GM12891 (cell line): ENCODE measurements around the gene MMP14.

ENCODE experiments used
- DNase-seq: peaks from one replicate; pipeline ENCODE4 v3.0.0; 2011; ENCODE audit warnings: low spot score; ENCODE audit not compliant: insufficient read length
- FAIRE-seq: peaks from 2 replicates; lab custom pipeline; 2011; peaks lifted over from hg19 to GRCh38; lab: Jason Lieb, UNC
- PAX5 ChIP-seq: IDR thresholded peaks from 2 replicates; pipeline ENCODE4 v1.6.1; 2011; ENCODE audit warnings: low read length, moderate library complexity, mild to moderate bottlenecking; ENCODE audit not compliant: insufficient read depth, severe bottlenecking
- POLR2A ChIP-seq: IDR thresholded peaks from 2 replicates; pipeline ENCODE4 v1.6.1; 2011; ENCODE audit warnings: low read depth, low read length, control low read depth
- POLR2AphosphoS5 ChIP-seq: IDR thresholded peaks from 2 replicates; pipeline ENCODE4 v1.6.1; 2011; ENCODE audit warnings: low read depth, low read length, control low read depth
- POU2F2 ChIP-seq: IDR thresholded peaks from 2 replicates; pipeline ENCODE4 v1.6.1; 2011; ENCODE audit warnings: low read depth, mild to moderate bottlenecking, control low read depth, low read length, moderate library complexity
- SPI1 ChIP-seq: IDR thresholded peaks from 2 replicates; pipeline ENCODE4 v1.6.1; 2011; ENCODE audit warnings: low read depth, low read length, control low read depth
- TAF1 ChIP-seq: IDR thresholded peaks from 2 replicates; pipeline ENCODE4 v1.6.1; 2011; ENCODE audit warnings: low read depth, low read length, control low read depth

The MMP14 gene

GRCh38 chr14:22861651-22862050 is 25.3 kb downstream of the MMP14 start:
- FAIRE-seq (no peak), DNase-seq (no peak)
- TF ChIP-seq PAX5 (no peak), TAF1 (no peak), SPI1 (no peak), POLR2A (no peak), POLR2AphosphoS5 (no peak), POU2F2 (no peak)

- FAIRE-seq: no peak
- no peak for TF ChIP-seq TAF1
- TF ChIP-seq SPI1: no peak
- no peak for TF ChIP-seq PAX5
- no peak for TF ChIP-seq POLR2AphosphoS5
- no peak for TF ChIP-seq POU2F2
- no peak for DNase-seq
Measured at GRCh38 chr14:22864979-22865378, 28.6 kb downstream of the MMP14 start.

GRCh38 chr14:22865424-22866405 is 29.3 kb downstream of the MMP14 start:
- DNase-seq: no peak
- no peak for FAIRE-seq
- no peak for TF ChIP-seq POU2F2
- TF ChIP-seq POLR2A: no peak
- no peak for TF ChIP-seq PAX5
- TF ChIP-seq SPI1: no peak
- TF ChIP-seq TAF1: no peak
- no peak for TF ChIP-seq POLR2AphosphoS5

- DNase-seq (no peak), FAIRE-seq (no peak)
- no peak for TF ChIP-seq POU2F2
- no peak for TF ChIP-seq POLR2A
- no peak for TF ChIP-seq TAF1
- no peak for TF ChIP-seq PAX5
- TF ChIP-seq SPI1: no peak
- TF ChIP-seq POLR2AphosphoS5: no peak
Measured at GRCh38 chr14:22866874-22867273, 30.5 kb downstream of the MMP14 start.

- FAIRE-seq (no peak), DNase-seq (no peak)
- TF ChIP-seq SPI1 (peak; percentile 74), POLR2AphosphoS5 (no peak), POU2F2 (no peak), PAX5 (no peak), POLR2A (no peak), TAF1 (no peak)
Measured at GRCh38 chr14:22870811-22871223, 34.4 kb downstream of the MMP14 start.

GRCh38 chr14:22871224-22872032 is 35.0 kb downstream of the MMP14 start, which contains the start of gene LRP10:
Gene LRP10, plus strand, starts transcription at chr14:22871740. Its CDS starts 564 bp downstream, at chr14:22872304.
- FAIRE-seq (no peak), DNase-seq (peak; percentile 76)
- peak; percentile 89 for TF ChIP-seq SPI1
- peak; percentile 58 for TF ChIP-seq POLR2A
- TF ChIP-seq POLR2AphosphoS5: peak; percentile 80; the same call in 1 of the 2 replicates
- TF ChIP-seq PAX5: peak; percentile 78
- TF ChIP-seq TAF1: no peak
- peak; percentile 39; the same call in 1 of the 2 replicates for TF ChIP-seq POU2F2

GRCh38 chr14:22872033-22872832 is 35.8 kb downstream of the MMP14 start:
- TF ChIP-seq POU2F2: no peak
- TF ChIP-seq SPI1: 0 out of 2 replicates have a peak, but pooled peaks have one; percentile 16

GRCh38 chr14:22872833-22873520 is 36.6 kb downstream of the MMP14 start:
- FAIRE-seq: no peak
- no peak for DNase-seq
- TF ChIP-seq POLR2AphosphoS5 (no peak), TAF1 (no peak), POU2F2 (no peak), POLR2A (no peak), SPI1 (no peak), PAX5 (no peak)

More at GRCh38 chr14:22872033-22872832, 35.8 kb downstream of the MMP14 start:
- no peak for FAIRE-seq
- DNase-seq: no peak
